Measurements from ENCODE around the gene TBC1D30.

TBC1D30 gene

DNA sequence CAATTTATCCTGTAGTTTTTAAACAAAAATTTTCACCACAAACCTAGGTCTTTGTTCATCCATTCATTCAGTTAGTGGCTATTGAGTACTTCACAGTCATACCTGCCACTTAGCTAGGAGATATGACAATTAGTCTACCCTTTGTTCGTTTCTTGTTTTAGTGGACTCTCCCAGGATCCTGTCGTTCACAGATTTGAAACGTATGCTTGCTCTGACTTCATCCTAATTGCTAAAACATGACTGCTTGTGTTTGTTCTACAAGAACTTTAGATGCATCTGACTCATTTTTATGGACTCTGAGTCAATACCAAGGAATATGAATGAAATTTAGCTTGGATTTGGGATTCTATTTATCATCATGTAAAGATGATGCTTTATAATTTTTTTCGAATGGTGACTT lies 69.5 kb downstream of the TBC1D30 start:
- peaks cover 12% of the 10 kb centered on the region for H3K27me3 Mint-ChIP-seq
- H3K9me3 Mint-ChIP-seq = no peaks in the 10 kb centered on the region
- no peaks in the 10 kb centered on the region for H3K4me1 Mint-ChIP-seq (ENCODE audit: low read depth)
- no peaks in the 10 kb centered on the region for H3K36me3 Mint-ChIP-seq (ENCODE audit: low read depth)
- no peak overlapping the region for H3K4me3 Mint-ChIP-seq
- H3K27ac Mint-ChIP-seq = no peak overlapping the region
- intact Hi-C loops (cut with micrococcal nuclease) = loop anchor here (5.0 kb wide), 3 partner anchors 213 to 1968 kb away; partner anchors contain the start of gene WIF1

DNA sequence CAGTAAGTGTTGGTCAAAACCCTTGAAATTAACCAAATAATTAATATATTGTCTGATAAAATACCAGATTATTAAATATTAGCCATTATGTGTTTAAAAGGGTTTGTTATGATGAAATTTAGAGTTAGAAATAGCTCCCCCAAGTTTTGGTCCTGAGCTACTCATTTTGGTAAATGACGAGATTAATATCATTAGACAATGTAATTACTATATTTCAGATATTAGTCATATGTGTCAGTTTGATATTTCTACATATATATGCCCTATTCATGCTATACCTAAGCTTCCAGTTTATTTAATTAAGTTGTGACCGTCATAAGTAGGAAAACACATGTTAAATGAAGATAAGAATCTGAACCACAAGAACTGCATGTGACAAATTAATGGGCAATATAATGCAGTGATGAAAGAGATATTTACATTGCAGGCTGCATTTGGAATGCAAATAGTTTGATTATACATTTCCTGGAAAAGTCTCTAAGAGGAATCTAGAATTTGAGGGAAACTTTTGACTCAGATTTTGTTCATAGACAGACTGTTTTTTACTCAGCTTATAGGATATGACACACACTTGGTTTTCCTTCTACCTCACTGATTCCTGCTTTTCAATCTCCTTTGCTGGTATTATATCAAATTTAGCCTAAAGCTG lies 70.5 kb downstream of the TBC1D30 start:
- H3K27me3 Mint-ChIP-seq = peaks cover 8% of the 10 kb centered on the region
- no peaks in the 10 kb centered on the region for H3K9me3 Mint-ChIP-seq
- no peak overlapping the region for H3K27ac Mint-ChIP-seq
- H3K36me3 Mint-ChIP-seq (ENCODE audit: low read depth) = no peaks in the 10 kb centered on the region
- H3K4me1 Mint-ChIP-seq (ENCODE audit: low read depth) = no peaks in the 10 kb centered on the region
- intact Hi-C loops (cut with micrococcal nuclease) = loop anchor here (5.0 kb wide), 3 partner anchors 212 to 1967 kb away; partner anchors contain the start of gene WIF1
- H3K4me3 Mint-ChIP-seq = no peak overlapping the region

DNA sequence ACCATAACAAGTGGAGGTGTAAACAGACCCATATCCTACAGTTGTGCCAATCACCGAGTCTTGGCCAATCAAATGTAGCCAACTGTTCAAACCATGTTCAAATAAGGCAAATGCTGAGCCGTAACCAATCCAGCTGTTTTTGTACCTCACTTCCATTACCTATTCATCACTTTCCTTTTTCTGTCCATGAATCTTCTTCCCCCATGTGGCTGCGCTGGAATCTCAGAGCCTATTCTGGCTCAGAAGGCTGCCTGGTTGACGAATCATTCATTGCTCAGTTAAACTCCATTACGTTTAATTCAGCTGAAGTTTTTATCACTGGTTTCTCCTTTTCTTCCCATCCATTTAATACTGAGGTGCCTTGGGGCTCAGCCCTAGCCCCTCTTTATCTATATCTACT lies 71.1 kb downstream of the TBC1D30 start:
- Mint-ChIP-seq H3K4me3 (no peak overlapping the region), H3K9me3 (no peaks in the 10 kb centered on the region), H3K4me1 (ENCODE audit: low read depth) (no peaks in the 10 kb centered on the region), H3K36me3 (ENCODE audit: low read depth) (no peaks in the 10 kb centered on the region), H3K27me3 (peaks cover 7% of the 10 kb centered on the region), H3K27ac (no peak overlapping the region)
- intact Hi-C loops (cut with micrococcal nuclease) = no loop called here

DNA sequence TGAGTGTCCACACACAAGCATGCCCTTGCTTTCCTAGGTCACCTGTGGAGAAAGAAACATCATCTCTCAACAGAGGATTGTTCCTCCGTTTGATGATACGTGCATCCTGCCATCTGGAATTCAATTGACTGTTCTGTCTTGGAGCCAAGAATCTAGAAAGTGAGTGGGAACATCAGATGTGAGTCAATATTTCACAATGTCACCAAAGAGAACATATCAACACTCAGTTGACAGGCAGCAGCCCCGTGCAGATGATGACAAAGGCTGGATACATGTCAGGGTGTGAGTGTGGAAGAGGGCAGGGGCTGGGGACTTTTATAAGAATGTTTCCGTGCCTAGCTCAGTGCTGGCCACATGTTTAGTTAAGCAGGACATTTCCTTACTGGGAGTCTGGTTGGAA lies 76.1 kb downstream of the TBC1D30 start:
- Mint-ChIP-seq H3K9me3 (no peaks in the 10 kb centered on the region), H3K4me1 (ENCODE audit: low read depth) (no peaks in the 10 kb centered on the region), H3K36me3 (ENCODE audit: low read depth) (no peaks in the 10 kb centered on the region), H3K4me3 (no peak overlapping the region), H3K27ac (no peak overlapping the region), H3K27me3 (peaks cover 8% of the 10 kb centered on the region)
- intact Hi-C loops (cut with micrococcal nuclease) = no loop called here

DNA sequence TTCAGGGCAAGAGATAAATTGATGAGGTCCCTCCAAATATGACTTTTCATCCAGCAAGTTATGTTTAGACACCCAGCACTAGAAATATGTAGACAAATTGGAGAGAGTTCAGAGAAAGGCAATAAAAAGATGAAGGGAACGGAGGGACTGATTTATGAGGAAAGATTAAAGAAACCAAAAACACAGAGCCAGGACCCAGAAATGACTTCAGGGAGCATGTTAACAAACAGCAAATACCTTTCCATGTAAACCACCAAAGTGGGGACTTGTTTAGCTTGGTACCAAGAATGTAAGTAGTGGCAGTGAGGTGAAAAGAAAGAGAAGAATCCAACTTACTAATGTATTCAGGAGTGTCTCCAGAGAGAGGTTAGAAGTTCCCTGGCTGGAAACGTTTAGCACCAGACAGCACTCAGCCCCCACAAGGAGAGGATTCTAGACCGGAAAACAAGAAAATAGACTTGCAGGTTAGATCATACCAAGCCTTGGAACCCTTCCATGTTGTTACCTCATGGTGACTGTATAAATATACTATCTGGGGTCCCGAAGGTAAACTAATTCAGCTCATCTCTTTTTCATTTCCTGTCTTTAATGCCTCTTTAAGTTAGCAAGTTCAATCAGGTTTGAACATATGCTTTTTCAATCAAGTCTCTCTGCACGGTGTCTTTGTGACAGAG lies 79.2 kb downstream of the TBC1D30 start:
- intact Hi-C loops (cut with micrococcal nuclease) = no loop called here
- no peak overlapping the region for H3K4me3 Mint-ChIP-seq
- H3K4me1 Mint-ChIP-seq (ENCODE audit: low read depth) = no peaks in the 10 kb centered on the region
- no peak overlapping the region for H3K27ac Mint-ChIP-seq
- H3K36me3 Mint-ChIP-seq (ENCODE audit: low read depth) = no peaks in the 10 kb centered on the region
- H3K9me3 Mint-ChIP-seq = no peaks in the 10 kb centered on the region
- peaks cover 14% of the 10 kb centered on the region for H3K27me3 Mint-ChIP-seq

DNA sequence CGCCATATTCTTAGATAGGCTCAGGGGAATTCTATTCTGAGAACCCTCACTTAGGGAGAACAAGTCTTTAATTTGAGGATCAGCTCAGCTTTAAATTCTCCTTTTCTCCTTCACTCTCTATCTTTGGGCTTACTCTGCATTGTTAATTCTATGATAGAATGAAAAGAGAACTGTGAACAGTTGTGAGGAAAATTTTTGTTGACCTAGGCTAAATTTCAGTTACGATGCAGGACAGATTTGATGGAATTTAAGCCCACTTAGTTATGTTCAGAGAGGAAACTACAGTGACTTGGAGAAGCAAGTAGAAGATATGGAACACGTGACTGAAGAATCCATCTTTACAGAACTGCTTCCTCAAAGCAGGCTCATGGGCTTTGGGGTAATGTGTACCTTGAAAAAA lies 82.7 kb downstream of the TBC1D30 start:
- Mint-ChIP-seq H3K4me1 (ENCODE audit: low read depth) (no peaks in the 10 kb centered on the region), H3K9me3 (no peaks in the 10 kb centered on the region), H3K36me3 (ENCODE audit: low read depth) (no peaks in the 10 kb centered on the region), H3K27ac (no peak overlapping the region), H3K27me3 (peaks cover 16% of the 10 kb centered on the region), H3K4me3 (no peak overlapping the region)
- intact Hi-C loops (cut with micrococcal nuclease) = no loop called here

DNA sequence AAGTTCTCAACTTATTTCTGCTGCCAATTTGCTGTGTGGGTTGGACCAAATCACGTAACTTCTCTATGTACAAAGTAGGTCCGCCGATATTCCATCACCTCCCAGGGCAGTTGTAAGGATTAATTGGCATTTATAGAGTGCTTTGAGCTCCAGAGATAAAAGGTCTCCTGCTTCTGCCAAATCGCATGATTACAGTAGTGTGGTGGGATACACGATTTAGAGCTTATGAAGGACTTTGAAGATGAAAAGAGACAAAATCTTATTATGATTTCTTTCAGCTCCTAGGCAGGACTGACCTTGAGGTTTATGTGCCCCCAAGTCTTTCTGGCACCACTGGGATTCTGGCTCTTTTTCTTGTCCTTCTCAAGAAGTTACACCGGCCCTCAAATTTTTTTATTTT lies 84.7 kb downstream of the TBC1D30 start:
- H3K27me3 Mint-ChIP-seq = peaks cover 17% of the 10 kb centered on the region
- no peaks in the 10 kb centered on the region for H3K4me1 Mint-ChIP-seq (ENCODE audit: low read depth)
- intact Hi-C loops (cut with micrococcal nuclease) = no loop called here
- H3K4me3 Mint-ChIP-seq = no peak overlapping the region
- H3K36me3 Mint-ChIP-seq (ENCODE audit: low read depth) = no peaks in the 10 kb centered on the region
- no peaks in the 10 kb centered on the region for H3K9me3 Mint-ChIP-seq
- no peak overlapping the region for H3K27ac Mint-ChIP-seq

DNA sequence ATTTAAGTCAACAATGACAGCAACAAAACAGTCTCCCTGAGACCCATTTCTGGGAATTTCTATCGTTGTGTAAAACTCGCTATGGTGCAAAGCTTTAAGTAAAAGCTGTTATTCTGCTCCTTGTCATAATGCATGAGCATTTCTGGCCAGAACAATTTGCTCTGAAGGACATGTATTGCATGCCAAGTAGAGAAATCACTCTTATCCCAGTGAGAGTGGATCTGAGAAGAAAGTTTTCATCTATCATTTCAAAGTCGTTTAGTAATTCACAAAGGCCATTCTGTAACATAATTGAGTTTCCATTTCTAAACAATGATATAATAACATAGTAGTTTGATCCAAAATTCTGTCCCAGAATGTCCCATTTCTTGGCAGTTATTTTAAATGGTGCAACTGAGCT lies 86.6 kb downstream of the TBC1D30 start:
- no peak overlapping the region for H3K27ac Mint-ChIP-seq
- no peaks in the 10 kb centered on the region for H3K36me3 Mint-ChIP-seq (ENCODE audit: low read depth)
- peaks cover 19% of the 10 kb centered on the region for H3K27me3 Mint-ChIP-seq
- intact Hi-C loops (cut with micrococcal nuclease) = no loop called here
- H3K9me3 Mint-ChIP-seq = no peaks in the 10 kb centered on the region
- no peaks in the 10 kb centered on the region for H3K4me1 Mint-ChIP-seq (ENCODE audit: low read depth)
- H3K4me3 Mint-ChIP-seq = no peak overlapping the region

DNA sequence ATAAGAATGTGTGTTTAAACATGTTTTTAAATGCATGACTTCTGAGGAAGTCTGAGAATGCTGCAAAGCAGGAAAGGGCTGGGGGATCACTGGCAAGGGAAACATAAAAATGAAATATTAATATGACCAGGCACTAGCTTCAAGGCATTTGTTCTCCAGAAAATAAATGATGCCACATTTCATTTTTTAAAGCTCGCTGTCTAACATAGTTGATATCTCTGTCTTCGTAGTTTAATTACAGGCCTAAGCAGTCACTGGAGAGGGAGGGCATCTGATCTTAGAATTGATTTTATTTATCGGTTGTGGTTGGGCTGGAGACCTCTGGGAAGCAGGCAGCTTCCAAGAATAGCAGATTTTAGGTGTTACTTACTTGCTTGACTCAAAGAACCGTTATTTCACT lies 87.5 kb downstream of the TBC1D30 start:
- H3K27ac Mint-ChIP-seq = no peak overlapping the region
- no peak overlapping the region for H3K4me3 Mint-ChIP-seq
- intact Hi-C loops (cut with micrococcal nuclease) = no loop called here
- H3K27me3 Mint-ChIP-seq = peaks cover 19% of the 10 kb centered on the region
- no peaks in the 10 kb centered on the region for H3K36me3 Mint-ChIP-seq (ENCODE audit: low read depth)
- no peaks in the 10 kb centered on the region for H3K4me1 Mint-ChIP-seq (ENCODE audit: low read depth)
- H3K9me3 Mint-ChIP-seq = no peaks in the 10 kb centered on the region

DNA sequence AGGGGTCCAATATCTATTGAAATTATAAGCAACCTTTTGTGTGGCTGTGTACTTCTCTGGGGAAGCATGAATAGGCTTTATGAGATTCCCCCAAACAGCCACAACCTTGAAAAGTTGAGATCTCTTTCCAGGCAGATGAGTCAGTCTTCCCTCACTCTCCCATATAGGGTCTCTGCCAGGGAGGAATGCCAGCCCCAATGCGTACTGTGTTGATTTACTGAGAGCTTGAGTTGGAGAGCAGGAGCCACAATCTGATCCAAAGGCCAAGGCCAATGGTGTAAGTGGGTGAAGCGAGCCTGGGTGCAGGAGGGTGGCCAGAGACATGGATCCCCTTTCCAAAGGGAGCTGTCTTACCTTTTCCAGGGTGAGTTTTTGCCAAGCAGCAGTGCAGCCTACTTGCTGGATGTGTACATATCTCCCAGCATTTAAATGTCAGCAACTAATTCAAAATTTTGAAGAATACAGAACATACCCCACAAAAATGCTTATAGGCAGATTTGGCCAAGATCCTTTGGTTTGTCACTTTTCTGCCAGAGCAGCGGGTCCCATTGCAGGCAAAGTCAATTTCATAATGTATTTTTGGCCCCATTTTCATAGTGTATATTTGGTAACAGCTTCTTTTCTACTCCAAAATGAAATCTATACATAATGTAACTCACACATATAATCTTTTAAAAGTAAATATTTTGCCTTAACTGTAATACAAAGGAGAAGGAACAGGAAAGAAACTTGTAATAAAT lies 88.2 kb downstream of the TBC1D30 start:
- Mint-ChIP-seq H3K4me1 (ENCODE audit: low read depth) (no peaks in the 10 kb centered on the region), H3K36me3 (ENCODE audit: low read depth) (no peaks in the 10 kb centered on the region), H3K4me3 (no peak overlapping the region), H3K9me3 (no peaks in the 10 kb centered on the region), H3K27me3 (peaks cover 20% of the 10 kb centered on the region), H3K27ac (no peak overlapping the region)
- intact Hi-C loops (cut with micrococcal nuclease) = no loop called here

DNA sequence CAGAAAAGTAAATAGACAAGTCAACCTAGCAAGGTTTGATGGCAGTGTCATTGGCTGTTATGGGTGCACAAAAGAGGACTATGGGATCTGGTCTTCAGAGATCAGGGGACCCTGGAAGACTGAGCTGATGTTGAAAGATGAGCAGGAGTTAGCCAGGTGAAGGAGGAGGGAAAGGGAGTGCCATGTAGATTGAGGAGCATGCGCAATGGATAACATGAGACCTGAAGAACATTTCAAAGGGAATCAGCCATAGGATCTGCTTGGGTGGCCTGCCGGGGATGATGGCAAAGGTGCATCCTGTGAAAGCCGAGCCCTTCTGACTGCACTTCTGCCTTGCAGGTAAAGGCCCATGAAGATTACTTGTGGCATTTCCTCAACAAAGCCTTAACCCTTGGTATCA lies 90.8 kb downstream of the TBC1D30 start:
- H3K9me3 Mint-ChIP-seq = no peaks in the 10 kb centered on the region
- intact Hi-C loops (cut with micrococcal nuclease) = no loop called here

DNA sequence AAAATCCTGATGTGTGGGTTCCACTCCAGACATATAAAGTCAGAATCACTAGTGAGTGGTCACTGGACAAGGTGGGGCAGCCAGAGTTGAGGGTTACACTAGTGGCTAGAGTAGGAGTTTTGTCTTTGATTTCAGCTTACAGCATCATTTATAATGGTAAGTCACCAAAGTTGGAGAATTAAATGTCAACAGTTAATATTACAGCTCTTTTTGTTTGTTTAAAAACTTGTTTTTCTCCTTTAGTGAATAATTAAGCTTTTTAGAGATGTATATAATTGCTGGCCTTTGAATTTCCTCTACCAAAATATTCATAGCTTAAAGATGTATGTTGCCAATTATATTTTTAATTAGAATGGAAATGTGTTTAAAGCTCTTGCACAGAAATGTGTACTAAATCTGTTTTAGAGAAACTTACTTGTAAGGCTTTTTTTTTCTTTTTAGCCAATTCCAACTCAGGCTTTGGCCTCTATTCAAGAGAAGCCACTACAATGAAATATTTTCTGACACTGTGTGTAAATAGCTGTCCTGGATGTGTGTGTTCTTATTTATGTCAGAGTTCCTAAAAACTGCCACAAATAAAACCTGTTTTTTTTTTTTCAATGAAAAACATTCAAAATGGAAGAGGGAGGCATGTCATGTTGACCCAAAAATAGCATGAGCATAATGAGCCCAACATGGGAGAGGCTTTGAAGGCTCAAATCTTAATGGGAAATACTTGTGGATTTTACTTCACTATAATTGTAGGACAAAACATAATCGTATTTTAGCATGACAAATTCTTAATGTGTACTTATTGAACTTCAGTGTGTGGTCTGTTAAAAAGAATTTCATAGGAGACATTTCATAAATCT lies 92.2 kb downstream of the TBC1D30 start:
- H3K4me1 Mint-ChIP-seq (ENCODE audit: low read depth) = no peaks in the 10 kb centered on the region
- no peak overlapping the region for H3K27ac Mint-ChIP-seq
- no peak overlapping the region for H3K4me3 Mint-ChIP-seq
- no peaks in the 10 kb centered on the region for H3K9me3 Mint-ChIP-seq
- intact Hi-C loops (cut with micrococcal nuclease) = no loop called here
- H3K36me3 Mint-ChIP-seq (ENCODE audit: low read depth) = no peaks in the 10 kb centered on the region
- peaks cover 25% of the 10 kb centered on the region for H3K27me3 Mint-ChIP-seq

More for the DNA sequence above, 90.8 kb downstream of the TBC1D30 start:
- no peaks in the 10 kb centered on the region for H3K36me3 Mint-ChIP-seq (ENCODE audit: low read depth)
- no peaks in the 10 kb centered on the region for H3K4me1 Mint-ChIP-seq (ENCODE audit: low read depth)
- no peak overlapping the region for H3K4me3 Mint-ChIP-seq
- H3K27ac Mint-ChIP-seq = no peak overlapping the region
- peaks cover 25% of the 10 kb centered on the region for H3K27me3 Mint-ChIP-seq

DNA sequence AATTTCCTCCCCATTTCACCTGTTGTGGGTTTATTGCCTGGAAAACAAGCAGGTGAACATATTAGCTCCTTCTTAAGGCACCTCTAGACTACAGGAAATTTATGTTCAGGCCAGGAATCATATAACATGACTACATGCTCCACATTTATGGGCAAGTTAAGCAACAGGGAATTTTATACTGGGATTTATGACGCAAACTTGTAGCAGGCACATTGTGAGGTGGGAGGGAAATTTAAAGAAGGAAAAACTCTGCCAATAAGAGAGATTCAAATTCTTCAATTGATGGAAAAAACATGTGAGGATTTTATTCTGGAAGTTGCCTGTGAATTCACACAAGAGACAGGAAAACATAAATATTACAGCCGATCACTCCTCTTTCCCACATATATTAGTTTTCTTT lies 93.9 kb downstream of the TBC1D30 start:
- no peak overlapping the region for H3K27ac Mint-ChIP-seq

DNA sequence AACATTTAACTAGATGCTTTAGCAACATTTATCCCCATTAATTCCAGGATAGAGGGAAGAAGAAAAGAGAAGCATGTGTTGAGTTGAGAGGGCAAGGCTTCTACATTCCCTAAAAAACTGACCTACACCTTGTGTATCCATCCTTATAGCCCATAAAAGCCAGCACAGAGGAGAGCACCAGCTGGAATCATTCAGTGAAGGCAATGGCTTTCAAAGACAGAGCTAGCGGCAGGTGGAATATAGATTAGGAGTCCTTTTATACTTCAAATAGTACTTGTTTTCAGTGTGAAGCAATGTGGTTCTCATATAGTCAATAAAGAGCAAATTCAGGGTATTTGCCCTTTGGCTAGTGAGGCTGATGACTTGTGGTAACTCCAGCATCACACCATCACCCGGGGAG lies 94.4 kb downstream of the TBC1D30 start:
- no peaks in the 10 kb centered on the region for H3K4me1 Mint-ChIP-seq (ENCODE audit: low read depth)
- no peak overlapping the region for H3K27ac Mint-ChIP-seq
- intact Hi-C loops (cut with micrococcal nuclease) = no loop called here
- H3K4me3 Mint-ChIP-seq = no peak overlapping the region
- no peaks in the 10 kb centered on the region for H3K36me3 Mint-ChIP-seq (ENCODE audit: low read depth)
- H3K9me3 Mint-ChIP-seq = no peaks in the 10 kb centered on the region
- peaks cover 21% of the 10 kb centered on the region for H3K27me3 Mint-ChIP-seq

More for the DNA sequence above, 93.9 kb downstream of the TBC1D30 start:
- Mint-ChIP-seq H3K27me3 (peaks cover 23% of the 10 kb centered on the region), H3K36me3 (ENCODE audit: low read depth) (no peaks in the 10 kb centered on the region), H3K9me3 (no peaks in the 10 kb centered on the region), H3K4me1 (ENCODE audit: low read depth) (no peaks in the 10 kb centered on the region), H3K4me3 (no peak overlapping the region)
- intact Hi-C loops (cut with micrococcal nuclease) = no loop called here

Measured in dendritic cell treated with granulocyte-macrophage colony-stimulating factor and Interleukin-4, amounts not matched to agents 40 ng/mL and 50 ng/mL, for 4 days (primary cell).